ENCODE results near the gene LAPTM5.
A peak's percentile ranks its signal among the peaks of the same experiment; 100 is the strongest.

Gene LAPTM5

GRCh38 chr1:30735668-30736498, 21.7 kb downstream of the LAPTM5 start:
- in situ Hi-C loops (cut with HindIII; ENCODE audit: low sequenced_read_pairs), result no loop called here
- H3K4me3 ChIP-seq (ENCODE audit: low read depth, low read length), result no peak overlapping the region
- no peak for DNase-seq (ENCODE audit: low read depth, low spot score)
- TF ChIP-seq CTCF (IDR thresholded peaks at IDR 0.05; ENCODE audit: low read depth, low read length), result no peak

DNA sequence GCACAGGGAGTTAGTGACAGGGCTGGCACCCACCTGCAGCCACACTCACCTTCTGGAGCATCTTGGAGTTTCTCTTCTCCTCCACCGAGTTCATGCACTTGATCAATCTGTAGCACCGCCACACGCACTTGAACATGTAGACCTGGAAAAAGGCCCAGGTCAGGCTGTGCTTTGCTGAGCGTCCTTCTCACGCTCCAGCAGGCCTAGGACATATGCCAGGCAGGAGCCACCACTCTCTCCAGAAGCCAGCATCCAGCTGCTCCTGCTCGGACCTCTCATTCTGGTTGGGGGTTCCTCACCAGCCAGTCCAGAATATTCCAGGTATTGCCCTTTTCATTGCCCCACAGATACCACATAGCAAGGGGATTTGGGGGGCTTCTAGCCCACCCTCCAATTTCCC, 22.4 kb downstream of the LAPTM5 start:
- DNase-seq (ENCODE audit: low read depth, low spot score), result no peak
- no peak overlapping the region for H3K4me3 ChIP-seq (ENCODE audit: low read depth, low read length)
- no peak for TF ChIP-seq CTCF (IDR thresholded peaks at IDR 0.05; ENCODE audit: low read depth, low read length)
- in situ Hi-C loops (cut with HindIII; ENCODE audit: low sequenced_read_pairs), result no loop called here

- TF ChIP-seq CTCF (IDR thresholded peaks at IDR 0.05; ENCODE audit: low read depth, low read length), result no peak
- in situ Hi-C loops (cut with HindIII; ENCODE audit: low sequenced_read_pairs), result no loop called here
- DNase-seq (ENCODE audit: low read depth, low spot score), result no peak
- H3K4me3 ChIP-seq (ENCODE audit: low read depth, low read length), result no peak overlapping the region
Measured at GRCh38 chr1:30734580-30734979, 23.0 kb downstream of the LAPTM5 start.

GRCh38 chr1:30734106-30734505, 23.5 kb downstream of the LAPTM5 start:
- in situ Hi-C loops (cut with HindIII; ENCODE audit: low sequenced_read_pairs), result no loop called here
- DNase-seq (ENCODE audit: low read depth, low spot score), result no peak
- TF ChIP-seq CTCF (IDR thresholded peaks at IDR 0.05; ENCODE audit: low read depth, low read length), result no peak
- no peak overlapping the region for H3K4me3 ChIP-seq (ENCODE audit: low read depth, low read length)

DNA sequence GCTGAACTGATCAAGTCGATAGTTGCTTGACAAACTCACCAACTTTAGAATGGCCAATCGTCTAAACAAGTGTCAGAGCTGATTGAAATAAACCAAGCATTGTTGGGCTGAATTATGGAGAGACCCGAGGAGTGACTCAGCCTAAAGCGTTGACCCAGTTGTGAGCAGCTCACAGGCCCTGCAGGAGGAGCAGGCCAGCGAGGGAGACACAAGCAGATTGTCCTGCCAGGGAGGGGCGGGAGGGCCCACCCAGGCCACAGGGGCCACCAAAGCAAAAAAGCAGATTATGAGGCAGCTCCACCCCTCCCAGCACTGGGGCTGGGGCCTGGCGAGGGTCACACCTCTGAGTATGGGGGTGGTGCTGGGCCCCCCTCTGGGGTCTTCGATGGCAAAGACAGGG, 24.1 kb downstream of the LAPTM5 start:
- in situ Hi-C loops (cut with HindIII; ENCODE audit: low sequenced_read_pairs), result no loop called here
- no peak for TF ChIP-seq CTCF (IDR thresholded peaks at IDR 0.05; ENCODE audit: low read depth, low read length)
- DNase-seq (ENCODE audit: low read depth, low spot score), result no peak
- no peak overlapping the region for H3K4me3 ChIP-seq (ENCODE audit: low read depth, low read length)

- in situ Hi-C loops (cut with HindIII; ENCODE audit: low sequenced_read_pairs), result no loop called here
- H3K4me3 ChIP-seq (ENCODE audit: low read depth, low read length), result no peak overlapping the region
- TF ChIP-seq CTCF (IDR thresholded peaks at IDR 0.05; ENCODE audit: low read depth, low read length), result no peak
- DNase-seq (ENCODE audit: low read depth, low spot score), result peak; percentile 53
Measured at GRCh38 chr1:30732277-30732996, 25.1 kb downstream of the LAPTM5 start.
